Measurements from ENCODE around the gene CLDN7.

The CLDN7 gene

DNA sequence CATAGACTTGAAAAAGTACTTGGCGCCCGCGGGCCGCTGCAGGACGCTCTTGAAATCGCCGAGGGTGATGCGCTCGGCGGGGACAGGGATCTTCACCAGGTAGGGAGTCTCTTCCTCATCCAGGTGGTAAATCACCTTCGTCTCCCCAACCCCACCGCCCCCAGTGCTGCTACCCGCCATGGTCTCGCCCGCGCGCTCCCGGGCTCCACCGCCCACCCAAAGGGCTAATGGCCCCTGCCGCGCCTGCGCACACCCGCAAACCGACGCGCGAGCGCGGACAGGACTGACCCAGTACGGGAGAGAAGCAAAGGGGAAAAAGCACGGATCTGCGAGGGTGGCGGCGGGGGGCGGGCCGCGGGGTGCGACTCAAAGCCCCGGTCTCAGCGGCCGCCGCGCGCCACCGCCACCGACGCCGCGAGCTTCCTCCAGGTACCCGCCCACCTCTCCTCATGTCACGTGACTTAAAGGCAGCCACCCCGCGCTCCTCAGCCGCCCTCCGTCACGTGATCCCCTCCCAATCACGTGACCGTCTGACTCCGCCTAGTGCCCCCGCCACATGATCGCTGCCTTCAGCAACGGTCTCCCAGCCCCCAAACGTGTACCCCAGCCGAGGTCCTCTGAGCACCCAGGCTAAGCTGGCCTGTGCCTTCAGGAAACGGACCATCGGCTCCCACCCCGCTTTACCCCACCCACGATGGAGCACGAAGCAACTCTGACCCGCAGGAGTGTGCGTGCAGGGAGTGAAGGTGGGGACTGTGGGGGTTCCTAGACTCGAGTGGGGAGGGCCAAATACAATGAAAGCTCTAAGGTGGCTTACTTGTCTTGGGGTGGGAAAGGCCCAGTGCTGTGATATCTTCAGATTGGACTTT, 28.0 kb downstream of the CLDN7 start, which contains the start of gene DVL2:
DVL2 (minus strand) TSS at position 435 of the 869 bp plus-strand sequence; CDS start at position 180, 255 bp downstream.
- H3K36me3 ChIP-seq (ENCODE audit: insufficient read depth, low read length), result peaks cover 43% of the 10 kb centered on the region
- peak within 1 kb of the TSS; percentile 88 for H3K27ac ChIP-seq (ENCODE audit: low read depth, low read length)
- no peaks in the 10 kb centered on the region for H3K27me3 ChIP-seq (ENCODE audit: insufficient read depth, low read length)
- H3K4me1 ChIP-seq (ENCODE audit: insufficient read depth, low read length), result peaks cover 7% of the 10 kb centered on the region
- H3K9ac ChIP-seq (ENCODE audit: low read depth, low read length), result peak within 1 kb of the TSS; percentile 87
- H3K4me3 ChIP-seq (ENCODE audit: low read length), result peak within 1 kb of the TSS; percentile 78
- no peaks in the 10 kb centered on the region for H3K9me3 ChIP-seq (ENCODE audit: insufficient read depth, low read depth, low read length)
- 2% methylated on average over 72 of the region's 72 CpGs for whole genome bisulfite sequencing

DNA sequence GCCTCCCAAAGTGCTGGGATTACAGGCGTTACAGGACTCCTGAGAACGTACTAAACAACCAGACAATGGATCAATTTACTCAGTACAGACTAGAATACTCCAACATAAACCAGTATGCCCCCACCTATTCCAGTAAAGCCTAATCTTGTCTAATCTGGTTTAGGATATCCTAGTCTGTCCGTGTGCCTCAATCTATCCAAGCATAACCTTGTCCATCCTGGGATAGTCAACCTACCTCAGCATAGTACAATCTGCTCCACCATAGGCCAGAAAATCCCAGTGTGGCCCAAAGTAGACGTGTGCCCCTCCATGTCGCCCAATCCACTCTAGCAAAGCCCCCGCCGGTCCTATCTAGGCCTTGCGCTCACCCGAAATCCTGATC, 28.6 kb downstream of the CLDN7 start:
- Histone ChIP-seq H3K4me3 (ENCODE audit: low read length) (peak overlapping the region; percentile 78), H3K36me3 (ENCODE audit: insufficient read depth, low read length) (peaks cover 49% of the 10 kb centered on the region), H3K27me3 (ENCODE audit: insufficient read depth, low read length) (no peaks in the 10 kb centered on the region), H3K9me3 (ENCODE audit: insufficient read depth, low read depth, low read length) (no peaks in the 10 kb centered on the region), H3K27ac (ENCODE audit: low read depth, low read length) (peak overlapping the region; percentile 88), H3K4me1 (ENCODE audit: insufficient read depth, low read length) (peaks cover 7% of the 10 kb centered on the region), H3K9ac (ENCODE audit: low read depth, low read length) (peak overlapping the region; percentile 87)
- 2% methylated on average over 9 of the region's 9 CpGs for WGBS

DNA sequence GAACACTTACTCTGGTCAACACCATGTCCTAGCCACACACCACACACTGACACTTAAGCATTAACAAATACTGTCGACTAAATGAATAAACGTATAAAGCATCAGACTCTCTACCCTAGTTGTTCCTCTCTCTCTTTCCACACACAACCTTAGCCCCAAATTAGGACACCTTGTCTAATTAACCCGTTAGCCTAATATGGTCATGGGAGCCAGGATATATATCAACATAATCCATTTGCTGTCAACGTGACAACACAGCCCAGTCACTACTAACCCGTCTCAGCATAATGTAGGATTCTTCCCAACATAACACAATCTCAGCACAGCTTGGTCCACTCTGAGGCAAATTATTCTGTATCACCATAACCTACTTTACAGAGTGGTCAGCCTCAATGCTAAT, 30.2 kb downstream of the CLDN7 start:
- no peaks in the 10 kb centered on the region for H3K27me3 ChIP-seq (ENCODE audit: insufficient read depth, low read length)
- 90% methylated on average over 5 of the region's 5 CpGs for WGBS
- peaks cover 3% of the 10 kb centered on the region for H3K4me1 ChIP-seq (ENCODE audit: insufficient read depth, low read length)
- no peak overlapping the region for H3K9ac ChIP-seq (ENCODE audit: low read depth, low read length)
- H3K36me3 ChIP-seq (ENCODE audit: insufficient read depth, low read length), result peaks cover 60% of the 10 kb centered on the region
- H3K4me3 ChIP-seq (ENCODE audit: low read length), result peak overlapping the region; percentile 4
- H3K9me3 ChIP-seq (ENCODE audit: insufficient read depth, low read depth, low read length), result no peaks in the 10 kb centered on the region
- H3K27ac ChIP-seq (ENCODE audit: low read depth, low read length), result no peak overlapping the region

DNA sequence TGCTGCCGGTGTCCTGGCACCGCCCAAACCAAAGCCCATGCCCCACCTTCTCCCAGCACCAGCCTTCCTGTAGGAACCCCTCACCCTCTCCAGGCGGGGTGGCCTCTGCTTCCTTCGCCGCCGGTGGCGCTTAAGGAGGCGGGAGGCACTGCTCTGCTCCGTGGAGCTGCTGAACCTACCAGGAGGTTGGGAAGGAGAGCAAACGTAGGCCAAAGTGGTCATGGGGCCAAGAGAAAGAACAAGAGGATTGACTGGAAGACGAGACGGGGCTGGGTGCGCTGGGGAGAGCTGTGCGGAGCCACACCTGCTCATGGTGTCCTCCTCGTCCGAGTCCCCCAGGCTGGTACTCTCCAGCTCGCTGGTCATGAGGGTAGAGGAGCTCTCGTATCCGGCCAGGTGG, 32.8 kb downstream of the CLDN7 start:
- no peaks in the 10 kb centered on the region for H3K9me3 ChIP-seq (ENCODE audit: insufficient read depth, low read depth, low read length)
- no peak overlapping the region for H3K4me3 ChIP-seq (ENCODE audit: low read length)
- H3K36me3 ChIP-seq (ENCODE audit: insufficient read depth, low read length), result peaks cover 61% of the 10 kb centered on the region
- H3K4me1 ChIP-seq (ENCODE audit: insufficient read depth, low read length), result no peaks in the 10 kb centered on the region
- no peak overlapping the region for H3K9ac ChIP-seq (ENCODE audit: low read depth, low read length)
- H3K27me3 ChIP-seq (ENCODE audit: insufficient read depth, low read length), result no peaks in the 10 kb centered on the region
- H3K27ac ChIP-seq (ENCODE audit: low read depth, low read length), result no peak overlapping the region
- WGBS, result 94% methylated on average over 19 of the region's 19 CpGs

DNA sequence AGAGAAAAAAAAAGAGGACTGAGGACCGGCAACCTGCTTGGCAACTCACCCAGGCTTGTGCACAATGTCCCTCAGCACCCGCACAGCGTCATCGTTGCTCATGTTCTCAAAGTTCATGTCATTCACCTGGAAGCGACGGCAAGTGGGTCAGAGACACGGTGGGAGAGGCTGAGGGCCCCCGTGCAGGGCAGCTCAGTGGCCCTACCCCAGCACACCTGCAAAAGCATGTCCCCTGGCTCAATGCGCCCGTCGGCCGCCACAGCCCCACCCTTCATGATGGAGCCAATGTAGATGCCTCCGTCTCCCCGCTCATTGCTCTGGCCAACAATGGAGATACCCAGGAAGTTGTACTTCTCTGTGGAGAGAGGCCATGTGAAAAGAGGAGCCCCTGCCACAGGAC, 33.4 kb downstream of the CLDN7 start:
- WGBS, result 97% methylated on average over 14 of the region's 14 CpGs
- Histone ChIP-seq H3K27me3 (ENCODE audit: insufficient read depth, low read length) (no peaks in the 10 kb centered on the region), H3K27ac (ENCODE audit: low read depth, low read length) (no peak overlapping the region), H3K4me1 (ENCODE audit: insufficient read depth, low read length) (no peaks in the 10 kb centered on the region), H3K4me3 (ENCODE audit: low read length) (no peak overlapping the region), H3K9me3 (ENCODE audit: insufficient read depth, low read depth, low read length) (no peaks in the 10 kb centered on the region), H3K36me3 (ENCODE audit: insufficient read depth, low read length) (peaks cover 66% of the 10 kb centered on the region), H3K9ac (ENCODE audit: low read depth, low read length) (no peak overlapping the region)

DNA sequence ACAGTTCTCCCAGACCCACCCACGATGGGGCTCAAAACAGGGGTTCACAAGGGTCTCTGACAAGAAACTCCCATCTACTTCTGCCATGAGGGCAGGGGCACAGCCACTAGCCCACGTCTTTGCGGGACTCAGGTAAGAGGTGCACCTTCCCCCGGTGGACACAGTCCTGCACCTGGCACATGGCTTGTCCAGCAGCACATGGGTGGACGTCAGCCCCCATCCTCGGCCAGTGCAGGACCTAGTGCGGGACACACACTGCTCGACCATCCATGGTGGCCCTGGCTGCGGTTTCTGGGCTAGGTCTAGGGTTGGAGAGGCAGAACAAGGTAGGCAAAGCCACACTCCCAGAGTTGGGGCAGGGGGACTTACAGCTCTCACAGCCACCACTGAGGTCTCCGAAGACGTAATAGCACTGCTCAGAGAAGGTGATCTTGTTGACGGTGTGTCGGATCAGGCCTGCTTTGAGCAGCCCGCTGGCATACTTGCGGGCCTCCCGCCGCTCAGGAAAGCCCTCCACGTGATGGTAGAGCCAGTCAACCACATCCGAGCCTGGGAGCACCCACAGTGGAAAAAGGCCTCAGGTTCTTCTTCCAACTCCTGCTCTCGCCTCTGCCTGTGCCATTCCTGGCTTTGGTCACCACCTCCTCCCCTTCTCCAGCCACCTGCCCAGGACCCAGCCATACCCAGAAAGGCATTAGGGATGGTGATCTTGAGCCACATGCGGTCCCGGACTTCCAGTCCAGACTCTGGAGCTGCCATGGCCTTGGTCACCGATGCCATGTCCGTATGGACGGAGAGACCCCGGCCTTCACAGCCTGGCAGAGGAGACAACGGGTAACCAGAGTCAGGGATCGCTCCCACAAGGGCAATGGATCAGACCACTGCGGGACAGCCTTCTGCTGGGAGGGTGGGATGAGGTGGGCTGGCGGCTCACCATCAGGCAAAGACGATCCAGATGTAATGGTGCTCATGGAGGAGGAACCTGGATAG, 35.3 kb downstream of the CLDN7 start:
- Histone ChIP-seq H3K36me3 (ENCODE audit: insufficient read depth, low read length) (peaks cover 85% of the 10 kb centered on the region), H3K27ac (ENCODE audit: low read depth, low read length) (no peak overlapping the region), H3K9ac (ENCODE audit: low read depth, low read length) (no peak overlapping the region), H3K27me3 (ENCODE audit: insufficient read depth, low read length) (no peaks in the 10 kb centered on the region), H3K4me3 (ENCODE audit: low read length) (no peak overlapping the region), H3K9me3 (ENCODE audit: insufficient read depth, low read depth, low read length) (no peaks in the 10 kb centered on the region), H3K4me1 (ENCODE audit: insufficient read depth, low read length) (no peaks in the 10 kb centered on the region)
- 95% methylated on average over 31 of the region's 31 CpGs for WGBS

DNA sequence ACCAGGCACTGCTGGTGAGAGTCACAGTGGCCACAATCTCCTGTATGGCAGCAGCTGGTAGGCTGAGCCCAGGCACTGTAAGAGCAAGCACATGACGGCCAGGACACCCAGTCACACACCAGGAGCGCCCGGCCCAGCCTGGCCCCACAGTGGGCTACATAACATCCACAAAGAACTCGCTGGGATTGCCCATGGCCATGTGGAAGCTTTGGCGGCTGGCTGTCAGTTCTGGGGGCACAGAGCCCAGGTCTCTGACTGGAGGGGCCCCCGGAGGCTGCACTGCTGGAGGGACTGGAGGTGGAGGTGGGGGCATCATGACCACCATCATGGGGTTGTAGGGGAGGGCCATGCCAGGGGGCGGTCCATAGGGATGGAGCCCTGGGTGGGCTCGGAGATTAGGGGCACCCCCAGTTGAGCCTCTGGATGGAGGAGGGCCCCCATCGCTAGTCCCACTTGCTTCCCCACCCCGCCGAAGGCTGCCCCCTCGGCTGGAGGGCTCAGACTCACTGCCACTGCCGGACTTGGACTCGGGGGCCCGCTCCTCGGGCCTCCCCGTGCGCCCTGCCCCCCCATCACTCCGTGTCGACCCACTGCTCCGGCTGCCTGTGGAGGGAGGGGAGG, 36.5 kb downstream of the CLDN7 start:
- Histone ChIP-seq H3K9me3 (ENCODE audit: insufficient read depth, low read depth, low read length) (no peaks in the 10 kb centered on the region), H3K4me3 (ENCODE audit: low read length) (no peak overlapping the region), H3K27ac (ENCODE audit: low read depth, low read length) (no peak overlapping the region), H3K36me3 (ENCODE audit: insufficient read depth, low read length) (peaks cover 95% of the 10 kb centered on the region), H3K4me1 (ENCODE audit: insufficient read depth, low read length) (peaks cover 3% of the 10 kb centered on the region; the same call in 1 of the 2 replicates), H3K27me3 (ENCODE audit: insufficient read depth, low read length) (no peaks in the 10 kb centered on the region), H3K9ac (ENCODE audit: low read depth, low read length) (no peak overlapping the region)
- 91% methylated on average over 20 of the region's 21 CpGs for WGBS

DNA sequence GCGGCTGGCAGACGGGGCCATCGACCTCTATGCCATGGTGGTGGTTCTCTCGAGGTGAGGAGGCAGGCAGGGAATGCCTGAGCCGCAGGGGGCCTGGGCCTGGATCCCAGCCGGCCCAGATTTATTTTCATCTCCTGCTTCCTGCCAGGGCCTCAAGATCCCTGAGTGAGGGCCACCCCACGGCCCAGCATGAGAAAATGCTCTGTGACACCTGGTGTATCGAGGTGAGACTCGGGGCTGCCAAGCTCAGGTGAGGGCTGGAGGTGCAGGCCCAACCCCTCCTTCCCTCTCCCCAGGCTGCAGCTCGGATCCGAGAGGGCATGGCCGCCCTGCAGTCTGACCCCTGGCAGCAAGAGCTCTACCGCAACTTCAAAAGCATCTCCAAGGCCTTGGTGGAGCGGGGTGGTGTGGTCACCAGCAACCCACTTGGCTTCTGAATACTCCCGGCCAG, 37.6 kb downstream of the CLDN7 start:
- WGBS, result 84% methylated on average over 15 of the region's 15 CpGs
- no peak overlapping the region for H3K4me3 ChIP-seq (ENCODE audit: low read length)
- no peaks in the 10 kb centered on the region for H3K27me3 ChIP-seq (ENCODE audit: insufficient read depth, low read length)
- H3K36me3 ChIP-seq (ENCODE audit: insufficient read depth, low read length), result peaks cover 85% of the 10 kb centered on the region
- peaks cover 6% of the 10 kb centered on the region; the same call in 1 of the 2 replicates for H3K4me1 ChIP-seq (ENCODE audit: insufficient read depth, low read length)
- no peak overlapping the region for H3K9ac ChIP-seq (ENCODE audit: low read depth, low read length)
- no peaks in the 10 kb centered on the region for H3K9me3 ChIP-seq (ENCODE audit: insufficient read depth, low read depth, low read length)
- H3K27ac ChIP-seq (ENCODE audit: low read depth, low read length), result no peak overlapping the region

DNA sequence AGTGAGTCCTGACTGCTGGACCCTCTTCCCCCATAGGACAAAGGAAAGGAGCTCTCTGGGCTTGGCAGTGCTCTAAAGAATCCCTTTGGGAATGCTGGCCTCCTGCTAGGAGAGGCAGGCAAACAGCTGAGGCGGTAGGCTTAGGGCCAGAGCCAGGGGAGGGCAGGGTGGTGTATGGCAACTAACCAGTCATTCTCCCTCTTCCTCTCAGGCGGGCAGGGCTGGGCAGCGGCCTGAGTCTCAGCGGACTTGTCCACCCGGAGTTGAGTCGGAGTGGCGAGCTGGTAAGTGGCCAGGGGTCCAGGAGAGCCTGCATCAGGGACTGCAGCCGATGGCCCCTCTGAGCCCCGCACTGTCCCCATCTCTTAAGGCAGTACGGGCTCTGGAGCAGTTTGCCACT, 38.2 kb downstream of the CLDN7 start:
- peaks cover 80% of the 10 kb centered on the region for H3K36me3 ChIP-seq (ENCODE audit: insufficient read depth, low read length)
- H3K27ac ChIP-seq (ENCODE audit: low read depth, low read length), result peak overlapping the region; percentile 39; the same call in 1 of the 2 replicates
- 92% methylated on average over 10 of the region's 10 CpGs for WGBS
- no peaks in the 10 kb centered on the region for H3K9me3 ChIP-seq (ENCODE audit: insufficient read depth, low read depth, low read length)
- no peak overlapping the region for H3K4me3 ChIP-seq (ENCODE audit: low read length)
- H3K9ac ChIP-seq (ENCODE audit: low read depth, low read length), result no peak overlapping the region
- peaks cover 11% of the 10 kb centered on the region; the same call in 1 of the 2 replicates for H3K4me1 ChIP-seq (ENCODE audit: insufficient read depth, low read length)
- H3K27me3 ChIP-seq (ENCODE audit: insufficient read depth, low read length), result no peaks in the 10 kb centered on the region

DNA sequence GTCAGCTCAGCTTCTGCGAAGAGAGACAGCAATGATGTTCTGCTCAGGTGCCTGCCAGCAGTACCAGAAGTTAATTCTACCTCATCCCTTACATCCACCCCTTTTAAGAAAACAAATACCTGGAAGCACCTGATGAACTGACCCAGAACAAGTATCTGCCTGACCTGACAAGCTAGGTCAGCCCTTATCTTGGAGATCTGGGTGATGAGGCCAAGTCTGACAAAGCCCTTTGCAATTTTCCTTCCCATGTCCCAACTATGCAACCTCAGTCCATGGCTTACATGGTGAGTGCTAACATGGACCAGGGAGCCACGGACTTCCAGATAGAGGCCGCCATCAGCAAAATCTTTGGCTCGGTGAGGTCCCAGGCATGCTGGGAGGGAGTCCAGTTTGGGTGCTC, 38.9 kb downstream of the CLDN7 start:
- peaks cover 13% of the 10 kb centered on the region; the same call in 1 of the 2 replicates for H3K4me1 ChIP-seq (ENCODE audit: insufficient read depth, low read length)
- no peaks in the 10 kb centered on the region for H3K9me3 ChIP-seq (ENCODE audit: insufficient read depth, low read depth, low read length)
- 95% methylated on average over 4 of the region's 4 CpGs for WGBS
- H3K27me3 ChIP-seq (ENCODE audit: insufficient read depth, low read length), result no peaks in the 10 kb centered on the region
- H3K9ac ChIP-seq (ENCODE audit: low read depth, low read length), result no peak overlapping the region
- H3K27ac ChIP-seq (ENCODE audit: low read depth, low read length), result no peak overlapping the region
- H3K4me3 ChIP-seq (ENCODE audit: low read length), result no peak overlapping the region
- H3K36me3 ChIP-seq (ENCODE audit: insufficient read depth, low read length), result peaks cover 72% of the 10 kb centered on the region

Data from HUES64 (cell line).